ENCODE results near the gene CCM2.
A peak's percentile ranks its signal among the peaks of the same experiment; 100 is the strongest.

The CCM2 gene

GRCh38 chr7:45000093-45001032 lies at the start of gene CCM2:
CCM2 (plus strand) TSS chr7:45000201; CDS start chr7:45000334, 133 bp downstream.
- H3K36me3 ChIP-seq (ENCODE audit: control insufficient read depth, insufficient read depth, low read length, severe bottlenecking): no peaks in the 10 kb centered on the region
- no peaks in the 10 kb centered on the region for H3K27me3 ChIP-seq (replicated peaks; ENCODE audit: control insufficient read depth, insufficient read depth, low read length)
- peak within 1 kb of the TSS; percentile 92 for H3K9ac ChIP-seq (ENCODE audit: low read length)
- H3K4me1 ChIP-seq (ENCODE audit: control insufficient read depth, insufficient read depth, low read length): peaks cover 17% of the 10 kb centered on the region
- DNase-seq (ENCODE audit: low read depth): peak; percentile 75
- peak within 1 kb of the TSS; percentile 88 for H3K4me3 ChIP-seq (ENCODE audit: low read length)
- H3K9me3 ChIP-seq (ENCODE audit: control insufficient read depth, low read length): no peaks in the 10 kb centered on the region

DNA sequence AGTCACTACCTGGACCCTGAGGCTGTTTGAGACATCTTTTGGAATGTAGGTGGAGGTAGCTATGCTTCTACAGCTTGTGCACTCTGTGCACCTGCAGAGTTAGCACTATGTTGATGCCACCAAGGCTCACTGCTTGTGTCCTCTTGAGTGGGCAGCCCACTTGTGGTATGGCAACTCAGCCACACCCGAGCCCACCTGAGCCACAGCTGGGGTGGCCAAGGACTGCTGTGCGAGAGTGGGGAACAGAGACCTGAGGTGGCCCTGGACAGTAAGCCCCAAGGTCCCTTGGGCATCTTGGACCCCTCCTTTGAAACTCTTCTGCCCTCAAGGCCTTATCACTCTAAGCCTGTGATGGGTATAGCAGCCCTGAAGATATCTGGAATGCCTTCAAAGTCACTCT lies 46.8 kb upstream of the CCM2 start:
- no peak for DNase-seq (ENCODE audit: low read depth)
- no peak overlapping the region for H3K4me3 ChIP-seq (ENCODE audit: low read length)
- no peak overlapping the region for H3K9ac ChIP-seq (ENCODE audit: low read length)
- H3K36me3 ChIP-seq (ENCODE audit: control insufficient read depth, insufficient read depth, low read length, severe bottlenecking): no peaks in the 10 kb centered on the region
- peaks cover 14% of the 10 kb centered on the region for H3K27me3 ChIP-seq (replicated peaks; ENCODE audit: control insufficient read depth, insufficient read depth, low read length)
- no peaks in the 10 kb centered on the region for H3K9me3 ChIP-seq (ENCODE audit: control insufficient read depth, low read length)
- no peaks in the 10 kb centered on the region for H3K4me1 ChIP-seq (ENCODE audit: control insufficient read depth, insufficient read depth, low read length)

DNA sequence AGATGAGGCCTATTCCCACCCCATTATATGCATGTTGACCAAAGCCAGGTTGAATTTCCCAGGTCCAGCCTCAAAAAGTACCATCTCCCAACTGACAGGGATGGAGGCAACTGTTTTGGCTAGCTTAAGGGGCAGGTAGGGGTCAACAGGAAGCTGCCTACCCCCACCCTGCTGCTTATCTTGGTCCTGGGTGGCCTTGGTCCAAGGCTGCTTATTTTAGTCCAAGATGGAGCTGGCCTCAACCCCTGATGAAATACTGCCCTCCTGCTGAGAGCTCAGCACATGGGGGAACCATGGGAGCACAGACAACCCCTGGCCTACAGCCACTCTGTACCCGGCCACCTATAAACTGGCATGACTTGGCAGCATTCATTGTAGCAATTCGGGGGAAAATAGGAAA lies 44.3 kb upstream of the CCM2 start:
- H3K9me3 ChIP-seq (ENCODE audit: control insufficient read depth, low read length): no peaks in the 10 kb centered on the region
- H3K27me3 ChIP-seq (replicated peaks; ENCODE audit: control insufficient read depth, insufficient read depth, low read length): peaks cover 14% of the 10 kb centered on the region
- no peaks in the 10 kb centered on the region for H3K4me1 ChIP-seq (ENCODE audit: control insufficient read depth, insufficient read depth, low read length)
- no peak overlapping the region for H3K9ac ChIP-seq (ENCODE audit: low read length)
- H3K4me3 ChIP-seq (ENCODE audit: low read length): no peak overlapping the region
- no peaks in the 10 kb centered on the region for H3K36me3 ChIP-seq (ENCODE audit: control insufficient read depth, insufficient read depth, low read length, severe bottlenecking)
- DNase-seq (ENCODE audit: low read depth): no peak

GRCh38 chr7:44956157-44956766 lies 43.7 kb upstream of the CCM2 start:
- no peaks in the 10 kb centered on the region for H3K4me1 ChIP-seq (ENCODE audit: control insufficient read depth, insufficient read depth, low read length)
- H3K27me3 ChIP-seq (replicated peaks; ENCODE audit: control insufficient read depth, insufficient read depth, low read length): peaks cover 14% of the 10 kb centered on the region
- H3K9ac ChIP-seq (ENCODE audit: low read length): no peak overlapping the region
- H3K9me3 ChIP-seq (ENCODE audit: control insufficient read depth, low read length): no peaks in the 10 kb centered on the region
- no peaks in the 10 kb centered on the region for H3K36me3 ChIP-seq (ENCODE audit: control insufficient read depth, insufficient read depth, low read length, severe bottlenecking)
- H3K4me3 ChIP-seq (ENCODE audit: low read length): no peak overlapping the region
- DNase-seq (ENCODE audit: low read depth): no peak

- H3K27me3 ChIP-seq (replicated peaks; ENCODE audit: control insufficient read depth, insufficient read depth, low read length): peaks cover 6% of the 10 kb centered on the region
- DNase-seq (ENCODE audit: low read depth): no peak
- H3K9ac ChIP-seq (ENCODE audit: low read length): no peak overlapping the region
- no peaks in the 10 kb centered on the region for H3K9me3 ChIP-seq (ENCODE audit: control insufficient read depth, low read length)
- no peak overlapping the region for H3K4me3 ChIP-seq (ENCODE audit: low read length)
- no peaks in the 10 kb centered on the region for H3K4me1 ChIP-seq (ENCODE audit: control insufficient read depth, insufficient read depth, low read length)
- H3K36me3 ChIP-seq (ENCODE audit: control insufficient read depth, insufficient read depth, low read length, severe bottlenecking): no peaks in the 10 kb centered on the region
Measured at GRCh38 chr7:44958645-44959344, 41.2 kb upstream of the CCM2 start.

DNA sequence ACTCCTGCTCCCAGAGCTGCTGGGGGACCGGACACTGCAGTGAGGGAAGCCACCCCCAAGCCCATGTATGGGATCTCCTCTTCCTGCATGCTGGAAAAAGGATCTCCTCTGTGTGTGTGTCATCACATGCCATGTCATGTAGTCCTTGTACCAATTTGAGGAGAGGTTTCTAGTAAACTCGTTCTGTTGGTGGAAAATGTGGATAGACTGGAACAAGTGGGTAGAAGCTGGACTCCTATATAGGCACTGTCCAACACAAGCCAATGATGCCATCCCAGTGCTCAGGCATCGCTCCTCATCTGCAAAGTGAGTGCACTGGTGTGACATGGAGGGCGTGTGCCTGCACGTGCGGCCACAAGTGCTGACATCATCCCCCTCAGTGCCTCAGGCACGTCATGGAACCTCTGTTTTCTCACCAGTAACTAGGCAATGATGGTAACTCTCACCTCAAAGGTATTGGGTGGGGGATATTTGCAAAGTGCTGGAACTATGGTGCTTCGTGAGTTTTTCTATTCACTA lies 40.5 kb upstream of the CCM2 start:
- Histone ChIP-seq H3K27me3 (replicated peaks; ENCODE audit: control insufficient read depth, insufficient read depth, low read length) (peaks cover 6% of the 10 kb centered on the region), H3K36me3 (ENCODE audit: control insufficient read depth, insufficient read depth, low read length, severe bottlenecking) (no peaks in the 10 kb centered on the region), H3K9me3 (ENCODE audit: control insufficient read depth, low read length) (no peaks in the 10 kb centered on the region), H3K4me3 (ENCODE audit: low read length) (no peak overlapping the region), H3K9ac (ENCODE audit: low read length) (no peak overlapping the region), H3K4me1 (ENCODE audit: control insufficient read depth, insufficient read depth, low read length) (no peaks in the 10 kb centered on the region)
- no peak for DNase-seq (ENCODE audit: low read depth)

GRCh38 chr7:44960011-44960580 lies 39.9 kb upstream of the CCM2 start:
- Histone ChIP-seq H3K36me3 (ENCODE audit: control insufficient read depth, insufficient read depth, low read length, severe bottlenecking) (no peaks in the 10 kb centered on the region), H3K27me3 (replicated peaks; ENCODE audit: control insufficient read depth, insufficient read depth, low read length) (peaks cover 8% of the 10 kb centered on the region), H3K4me3 (ENCODE audit: low read length) (no peak overlapping the region), H3K9ac (ENCODE audit: low read length) (no peak overlapping the region), H3K4me1 (ENCODE audit: control insufficient read depth, insufficient read depth, low read length) (no peaks in the 10 kb centered on the region), H3K9me3 (ENCODE audit: control insufficient read depth, low read length) (no peaks in the 10 kb centered on the region)
- DNase-seq (ENCODE audit: low read depth): no peak

GRCh38 chr7:44961844-44962482 lies 38.0 kb upstream of the CCM2 start:
- Histone ChIP-seq H3K27me3 (replicated peaks; ENCODE audit: control insufficient read depth, insufficient read depth, low read length) (peaks cover 20% of the 10 kb centered on the region), H3K4me3 (ENCODE audit: low read length) (peak overlapping the region; percentile 71), H3K4me1 (ENCODE audit: control insufficient read depth, insufficient read depth, low read length) (no peaks in the 10 kb centered on the region), H3K9me3 (ENCODE audit: control insufficient read depth, low read length) (no peaks in the 10 kb centered on the region), H3K36me3 (ENCODE audit: control insufficient read depth, insufficient read depth, low read length, severe bottlenecking) (no peaks in the 10 kb centered on the region), H3K9ac (ENCODE audit: low read length) (peak overlapping the region; percentile 54)
- DNase-seq (ENCODE audit: low read depth): no peak

DNA sequence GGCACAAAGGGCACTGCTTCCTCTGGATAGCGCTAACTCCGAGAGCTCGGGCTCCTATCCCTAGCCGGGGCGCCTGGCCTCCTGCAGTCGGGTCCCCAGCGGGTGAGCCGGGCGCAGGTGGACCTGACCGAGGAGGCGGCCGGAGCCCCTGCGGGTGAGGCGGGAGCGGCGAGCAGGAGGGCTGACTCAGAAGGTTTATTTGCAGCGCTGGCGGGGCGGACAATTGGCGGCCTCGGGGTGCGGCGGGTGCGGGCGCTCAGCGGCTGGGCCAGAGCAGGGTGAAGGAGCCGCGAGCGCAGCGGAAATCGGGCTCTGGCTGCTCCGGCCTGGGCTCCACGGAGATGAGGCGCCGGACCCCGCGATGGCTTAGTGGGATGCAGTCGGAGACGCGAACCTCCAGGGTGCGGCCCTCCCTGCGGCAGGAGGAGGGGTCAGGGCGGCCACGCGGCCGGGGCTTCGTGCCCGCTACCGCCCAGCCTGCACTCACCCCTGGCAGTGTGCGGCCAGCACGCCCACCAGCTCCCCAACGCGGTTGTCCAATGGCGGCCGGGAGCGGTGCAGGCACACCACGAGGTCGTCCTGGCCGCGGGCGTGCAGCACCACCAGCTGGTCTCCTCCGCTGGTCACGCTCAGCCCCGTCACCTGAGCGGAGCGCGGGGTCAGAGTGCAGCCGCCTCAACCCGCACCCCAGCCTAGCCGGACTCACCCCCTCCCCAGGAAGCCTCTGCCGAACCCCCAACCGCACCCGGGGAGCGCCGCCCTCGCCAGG lies 37.3 kb upstream of the CCM2 start:
- Histone ChIP-seq H3K4me3 (ENCODE audit: low read length) (peak overlapping the region; percentile 71), H3K9ac (ENCODE audit: low read length) (peak overlapping the region; percentile 54), H3K4me1 (ENCODE audit: control insufficient read depth, insufficient read depth, low read length) (no peaks in the 10 kb centered on the region), H3K9me3 (ENCODE audit: control insufficient read depth, low read length) (no peaks in the 10 kb centered on the region), H3K27me3 (replicated peaks; ENCODE audit: control insufficient read depth, insufficient read depth, low read length) (peaks cover 20% of the 10 kb centered on the region), H3K36me3 (ENCODE audit: control insufficient read depth, insufficient read depth, low read length, severe bottlenecking) (no peaks in the 10 kb centered on the region)
- DNase-seq (ENCODE audit: low read depth): peak; percentile 47

All from adipocyte (in vitro differentiated cells).